ENCODE results near the gene ARHGEF25.

GRCh38 chr12:57617942-57618341 is 6.7 kb downstream of the ARHGEF25 start:
- TF ChIP-seq EP300 (IDR thresholded peaks at IDR 0.05), result no peak
- TF ChIP-seq, protein P1, sequence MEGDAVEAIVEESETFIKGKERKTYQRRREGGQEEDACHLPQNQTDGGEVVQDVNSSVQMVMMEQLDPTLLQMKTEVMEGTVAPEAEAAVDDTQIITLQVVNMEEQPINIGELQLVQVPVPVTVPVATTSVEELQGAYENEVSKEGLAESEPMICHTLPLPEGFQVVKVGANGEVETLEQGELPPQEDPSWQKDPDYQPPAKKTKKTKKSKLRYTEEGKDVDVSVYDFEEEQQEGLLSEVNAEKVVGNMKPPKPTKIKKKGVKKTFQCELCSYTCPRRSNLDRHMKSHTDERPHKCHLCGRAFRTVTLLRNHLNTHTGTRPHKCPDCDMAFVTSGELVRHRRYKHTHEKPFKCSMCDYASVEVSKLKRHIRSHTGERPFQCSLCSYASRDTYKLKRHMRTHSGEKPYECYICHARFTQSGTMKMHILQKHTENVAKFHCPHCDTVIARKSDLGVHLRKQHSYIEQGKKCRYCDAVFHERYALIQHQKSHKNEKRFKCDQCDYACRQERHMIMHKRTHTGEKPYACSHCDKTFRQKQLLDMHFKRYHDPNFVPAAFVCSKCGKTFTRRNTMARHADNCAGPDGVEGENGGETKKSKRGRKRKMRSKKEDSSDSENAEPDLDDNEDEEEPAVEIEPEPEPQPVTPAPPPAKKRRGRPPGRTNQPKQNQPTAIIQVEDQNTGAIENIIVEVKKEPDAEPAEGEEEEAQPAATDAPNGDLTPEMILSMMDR (IDR thresholded peaks at IDR 0.05), result no peak
- no peak for TF ChIP-seq POLR2A (IDR thresholded peaks at IDR 0.05)
- no peak for TF ChIP-seq POLR2AphosphoS5 (IDR thresholded peaks at IDR 0.05)
